ENCODE results near the gene GOSR2.

DNA sequence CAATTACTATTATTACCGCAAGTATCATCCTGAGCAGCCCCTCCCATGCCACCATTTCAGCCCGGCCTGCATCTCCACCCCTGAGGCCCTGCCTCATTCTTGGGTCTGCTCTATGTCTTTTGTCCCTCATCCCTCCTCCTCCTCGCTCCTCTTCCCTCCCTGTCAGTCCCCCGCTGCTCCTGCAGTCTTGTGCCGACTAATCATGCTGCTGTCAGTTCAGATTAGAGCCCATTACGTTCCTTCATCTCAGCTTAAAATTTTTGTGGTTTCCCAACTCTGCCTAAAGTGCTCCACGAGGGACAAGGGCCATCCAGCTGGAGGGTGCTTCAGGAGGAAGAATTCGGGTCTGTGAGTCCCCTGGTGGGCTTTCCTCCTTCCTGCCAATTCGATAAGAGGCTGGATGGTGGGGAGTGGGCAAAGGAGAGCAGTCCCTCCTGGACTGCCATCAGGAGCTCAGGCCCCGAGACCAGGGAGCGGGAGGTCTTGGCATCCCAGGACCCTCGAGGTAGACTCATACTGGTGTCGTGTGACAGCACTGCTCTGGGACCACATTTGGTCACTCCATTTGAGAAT lies 32.9 kb upstream of the GOSR2 start:
- TF ChIP-seq, protein P1, sequence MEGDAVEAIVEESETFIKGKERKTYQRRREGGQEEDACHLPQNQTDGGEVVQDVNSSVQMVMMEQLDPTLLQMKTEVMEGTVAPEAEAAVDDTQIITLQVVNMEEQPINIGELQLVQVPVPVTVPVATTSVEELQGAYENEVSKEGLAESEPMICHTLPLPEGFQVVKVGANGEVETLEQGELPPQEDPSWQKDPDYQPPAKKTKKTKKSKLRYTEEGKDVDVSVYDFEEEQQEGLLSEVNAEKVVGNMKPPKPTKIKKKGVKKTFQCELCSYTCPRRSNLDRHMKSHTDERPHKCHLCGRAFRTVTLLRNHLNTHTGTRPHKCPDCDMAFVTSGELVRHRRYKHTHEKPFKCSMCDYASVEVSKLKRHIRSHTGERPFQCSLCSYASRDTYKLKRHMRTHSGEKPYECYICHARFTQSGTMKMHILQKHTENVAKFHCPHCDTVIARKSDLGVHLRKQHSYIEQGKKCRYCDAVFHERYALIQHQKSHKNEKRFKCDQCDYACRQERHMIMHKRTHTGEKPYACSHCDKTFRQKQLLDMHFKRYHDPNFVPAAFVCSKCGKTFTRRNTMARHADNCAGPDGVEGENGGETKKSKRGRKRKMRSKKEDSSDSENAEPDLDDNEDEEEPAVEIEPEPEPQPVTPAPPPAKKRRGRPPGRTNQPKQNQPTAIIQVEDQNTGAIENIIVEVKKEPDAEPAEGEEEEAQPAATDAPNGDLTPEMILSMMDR (IDR thresholded peaks at IDR 0.05), result no peak
- TF ChIP-seq POLR2A (IDR thresholded peaks at IDR 0.05), result no peak

Data from esophagus squamous epithelium (tissue), 4 donors.